H9 (cell line): Measurements from ENCODE around the gene MICB. TPM values are rescaled to one million over a fixed set of nuclear protein-coding genes. Genes with fewer than 3 reads are reported as not detected.

Source experiments
- DNase-seq: peaks from one replicate; pipeline ENCODE4 v3.0.0-alpha.2; 2017
- H2AFZ ChIP-seq: one replicate; pipeline ENCODE4 v1.6.1; 2013; ENCODE audit warnings: mild to moderate bottlenecking, low read length, control low read depth, moderate library complexity
- H2AK5ac ChIP-seq: 2 replicates; pipeline ENCODE4 v1.6.1; 2013; ENCODE audit warnings: low read length, control low read depth, mixed read lengths; ENCODE audit not compliant: insufficient read length
- H2BK120ac ChIP-seq: one replicate; pipeline ENCODE4 v1.6.1; 2013; ENCODE audit warnings: low read depth, mild to moderate bottlenecking, low read length, control low read depth, inconsistent platforms; ENCODE audit not compliant: poor library complexity, severe bottlenecking
- H2BK12ac ChIP-seq: 2 replicates; pipeline ENCODE4 v1.6.1; 2013; ENCODE audit warnings: low read length, control low read depth, mixed read lengths, low read depth; ENCODE audit not compliant: insufficient read length
- H2BK15ac ChIP-seq: 2 replicates; pipeline ENCODE4 v1.6.1; 2013; ENCODE audit warnings: low read depth, low read length, control low read depth
- H2BK20ac ChIP-seq: one replicate; pipeline ENCODE4 v1.6.1; 2013; ENCODE audit warnings: low read depth, mild to moderate bottlenecking, low read length, control low read depth, inconsistent platforms; ENCODE audit not compliant: poor library complexity, severe bottlenecking
- H2BK5ac ChIP-seq: 2 replicates; pipeline ENCODE4 v1.6.1; 2013; ENCODE audit warnings: low read length, control low read depth, mixed read lengths; ENCODE audit not compliant: insufficient read length
- H3K14ac ChIP-seq: 2 replicates; pipeline ENCODE4 v1.6.1; 2013; ENCODE audit warnings: low read length, control low read depth; ENCODE audit not compliant: insufficient read depth
- H3K18ac ChIP-seq: 2 replicates; pipeline ENCODE4 v1.6.1; 2013; ENCODE audit warnings: low read depth, mild to moderate bottlenecking, mixed read lengths, low read length, control low read depth; ENCODE audit not compliant: insufficient read length
- H3K23ac ChIP-seq: 2 replicates; pipeline ENCODE4 v1.6.1; 2013; ENCODE audit warnings: low read length, control low read depth, mixed read lengths, low read depth; ENCODE audit not compliant: insufficient read length
- H3K23me2 ChIP-seq: 2 replicates; pipeline ENCODE4 v1.6.1; 2013; ENCODE audit warnings: low read depth, mild to moderate bottlenecking, mixed read lengths, low read length, control low read depth; ENCODE audit not compliant: insufficient read length, poor library complexity, severe bottlenecking
- H3K27ac ChIP-seq: 2 replicates; pipeline ENCODE4 v1.5.1; 2013; ENCODE audit warnings: low read length, control low read depth, mixed read lengths, low read depth; ENCODE audit not compliant: insufficient read length
- H3K27me3 ChIP-seq: 2 replicates; pipeline ENCODE4 v1.6.1; 2013; ENCODE audit warnings: low read length, control low read depth, inconsistent platforms; ENCODE audit not compliant: insufficient read depth
- H3K4ac ChIP-seq: 2 replicates; pipeline ENCODE4 v1.6.1; 2013; ENCODE audit warnings: low read depth, mild to moderate bottlenecking, control low read depth, inconsistent platforms, low read length, moderate library complexity
- H3K4me1 ChIP-seq: 2 replicates; pipeline ENCODE4 v1.6.1; 2013; ENCODE audit warnings: low read length, control low read depth, inconsistent platforms; ENCODE audit not compliant: insufficient read depth
- H3K4me2 ChIP-seq: 2 replicates; pipeline ENCODE4 v1.6.1; 2013; ENCODE audit warnings: low read length, control low read depth, mixed read lengths; ENCODE audit not compliant: insufficient read length, insufficient read depth
- H3K56ac ChIP-seq: 2 replicates; pipeline ENCODE4 v1.6.1; 2013; ENCODE audit warnings: low read depth, mild to moderate bottlenecking, mixed read lengths, low read length, control low read depth; ENCODE audit not compliant: insufficient read length
- H3K79me1 ChIP-seq: 2 replicates; pipeline ENCODE4 v1.6.1; 2013; ENCODE audit warnings: low read depth, mild to moderate bottlenecking, moderate library complexity, low read length, control low read depth, inconsistent platforms; ENCODE audit not compliant: insufficient read depth, poor library complexity, severe bottlenecking
- H3K79me2 ChIP-seq: 2 replicates; pipeline ENCODE4 v1.6.1; 2013; ENCODE audit warnings: low read length, control low read depth, inconsistent platforms; ENCODE audit not compliant: insufficient read depth
- H3K9ac ChIP-seq: 2 replicates; pipeline ENCODE4 v1.6.1; 2013; ENCODE audit warnings: low read length, control low read depth, mixed read lengths; ENCODE audit not compliant: insufficient read length; ENCODE audit errors: extremely low read depth
- H3K9me3 ChIP-seq: one replicate; pipeline ENCODE4 v1.6.1; 2013; ENCODE audit warnings: low read depth, low read length, inconsistent platforms; ENCODE audit not compliant: control insufficient read depth
- H3T11ph ChIP-seq: one replicate; pipeline ENCODE4 v1.6.1; 2013; ENCODE audit warnings: mild to moderate bottlenecking, low read length, control low read depth, inconsistent platforms
- H4K20me1 ChIP-seq: one replicate; pipeline ENCODE4 v1.6.1; 2013; ENCODE audit not compliant: control insufficient read depth, insufficient read length, insufficient read depth
- H4K5ac ChIP-seq: 2 replicates; pipeline ENCODE4 v1.6.1; 2013; ENCODE audit warnings: low read depth, mild to moderate bottlenecking, mixed read lengths, low read length, control low read depth; ENCODE audit not compliant: insufficient read length
- H4K8ac ChIP-seq: replicated peaks from 2 replicates; pipeline ENCODE4 v1.6.1; 2013; ENCODE audit warnings: low read length, control low read depth, mixed read lengths, low read depth; ENCODE audit not compliant: insufficient read length
- H4K91ac ChIP-seq: 2 replicates; pipeline ENCODE4 v1.6.1; 2013; ENCODE audit warnings: low read depth, mild to moderate bottlenecking, moderate library complexity, mixed read lengths, low read length, control low read depth; ENCODE audit not compliant: insufficient read length
- H3K27ac Mint-ChIP-seq, 3 experiments: 2 replicates in 2 of 3; 3 replicates in 1 of 3; pipeline ENCODE4 v1.8.0; 2020 to 2021; ENCODE audit warnings: mixed read lengths in 3 of 3, mild to moderate bottlenecking in 1 of 3, moderate library complexity in 1 of 3
- H3K27me3 Mint-ChIP-seq: 2 replicates; pipeline ENCODE4 v1.8.0; 2021; ENCODE audit warnings: low read depth, mild to moderate bottlenecking, moderate library complexity, mixed read lengths
- H3K36me3 Mint-ChIP-seq, 3 experiments: 2 replicates in 2 of 3; 3 replicates in 1 of 3; pipeline ENCODE4 v1.8.0; 2020 to 2021; ENCODE audit warnings: low read depth in 3 of 3, mixed read lengths in 3 of 3; ENCODE audit not compliant: insufficient read depth in 1 of 3
- H3K4me1 Mint-ChIP-seq, 2 experiments: 2 replicates each; pipeline ENCODE4 v1.8.0; 2020; ENCODE audit warnings: mixed read lengths in 2 of 2
- H3K4me3 Mint-ChIP-seq, 2 experiments: 2 replicates in 1 of 2; 3 replicates in 1 of 2; pipeline ENCODE4 v1.8.0; 2020 to 2021; ENCODE audit warnings: mild to moderate bottlenecking in 2 of 2, mixed read lengths in 2 of 2, moderate library complexity in 1 of 2
- H3K9me3 Mint-ChIP-seq, 2 experiments: 2 replicates in 1 of 2; 3 replicates in 1 of 2; pipeline ENCODE4 v1.8.0; 2020; ENCODE audit warnings: mild to moderate bottlenecking in 2 of 2, mixed read lengths in 2 of 2, moderate library complexity in 1 of 2
- WGBS: extraction: QIAGEN DNeasy Blood & Tissue Kit; methylation state at CpG from one replicate; pipeline ENCODE4 v1.1.7; 2013; ENCODE audit warnings: missing lambda C conversion rate, low lambda C conversion rate, mixed read lengths; ENCODE audit not compliant: insufficient read length; ENCODE audit errors: extremely low coverage; 5-methylcytosine and 5-hydroxymethylcytosine counted together
- total RNA-seq: library from RNA; stranded (reverse); gene quantifications from 2 replicates; pipeline ENCODE4 v1.2.1, GENCODE V29; 2021
- TF ChIP-seq, protein P1 (sequence below): fragments of 200-600 bp; sonication (generic); conservative IDR thresholded peaks from 3 replicates; pipeline ENCODE4 v1.8.0; 2021; ENCODE audit warnings: antibody characterized with exemption, mild to moderate bottlenecking

Gene MICB
- total RNA-seq, 1 experiment from 2014 or later, result 6.2 TPM

GRCh38 chr6:31534011-31534410 lies 36.1 kb downstream of the MICB start:
- H3K27me3 Mint-ChIP-seq, result no peaks in the 10 kb centered on the region
- DNase-seq, result no peak

More at GRCh38 chr6:31534011-31534410, 36.1 kb downstream of the MICB start:
- H2BK12ac ChIP-seq, result no peak overlapping the region
- no peak overlapping the region for H3K4me2 ChIP-seq
- H4K91ac ChIP-seq, result no peak overlapping the region
- no peak overlapping the region for H2AFZ ChIP-seq
- H3K18ac ChIP-seq, result no peak overlapping the region
- no peak overlapping the region for H2BK120ac ChIP-seq
- peaks cover 4% of the 10 kb centered on the region for H4K20me1 ChIP-seq
- no peak overlapping the region for H3K23ac ChIP-seq
- H3K4me3 Mint-ChIP-seq, result no peak overlapping the region
- H3K56ac ChIP-seq, result no peak overlapping the region
- no peaks in the 10 kb centered on the region for H3K23me2 ChIP-seq
- H2BK15ac ChIP-seq, result no peak overlapping the region
- H3K4me1 ChIP-seq, result no peaks in the 10 kb centered on the region; the same call in 1 of the 2 replicates
- H3K79me1 ChIP-seq, result peaks cover 16% of the 10 kb centered on the region
- H3K27ac Mint-ChIP-seq, result peak overlapping the region; percentile 32 to 78 (median 53); a peak in 4 of 7 replicates
- H3K79me2 ChIP-seq, result peaks cover 8% of the 10 kb centered on the region
- no peak overlapping the region for H2BK5ac ChIP-seq
- H3K9me3 Mint-ChIP-seq, result no peaks in the 10 kb centered on the region
- no peak overlapping the region for H4K5ac ChIP-seq
- H2BK20ac ChIP-seq, result no peak overlapping the region
- H3K4ac ChIP-seq, result no peak overlapping the region
- H3K14ac ChIP-seq, result no peak overlapping the region
- H3T11ph ChIP-seq, result no peak overlapping the region
- WGBS, result no CpG with 5 or more reads among the region's 6 CpGs
- no peak overlapping the region for H2AK5ac ChIP-seq
- no peaks in the 10 kb centered on the region for H3K27me3 ChIP-seq
- H3K27ac ChIP-seq, result no peak overlapping the region
- H3K9me3 ChIP-seq, result no peaks in the 10 kb centered on the region
- H3K4me1 Mint-ChIP-seq, result peaks cover 31 to 40% of the 10 kb centered on the region in 2 experiments
- no peak overlapping the region for H4K8ac ChIP-seq
- H3K36me3 Mint-ChIP-seq, result peaks cover 81 to 95% (median 90%) of the 10 kb centered on the region in 3 experiments
- TF ChIP-seq, protein P1, sequence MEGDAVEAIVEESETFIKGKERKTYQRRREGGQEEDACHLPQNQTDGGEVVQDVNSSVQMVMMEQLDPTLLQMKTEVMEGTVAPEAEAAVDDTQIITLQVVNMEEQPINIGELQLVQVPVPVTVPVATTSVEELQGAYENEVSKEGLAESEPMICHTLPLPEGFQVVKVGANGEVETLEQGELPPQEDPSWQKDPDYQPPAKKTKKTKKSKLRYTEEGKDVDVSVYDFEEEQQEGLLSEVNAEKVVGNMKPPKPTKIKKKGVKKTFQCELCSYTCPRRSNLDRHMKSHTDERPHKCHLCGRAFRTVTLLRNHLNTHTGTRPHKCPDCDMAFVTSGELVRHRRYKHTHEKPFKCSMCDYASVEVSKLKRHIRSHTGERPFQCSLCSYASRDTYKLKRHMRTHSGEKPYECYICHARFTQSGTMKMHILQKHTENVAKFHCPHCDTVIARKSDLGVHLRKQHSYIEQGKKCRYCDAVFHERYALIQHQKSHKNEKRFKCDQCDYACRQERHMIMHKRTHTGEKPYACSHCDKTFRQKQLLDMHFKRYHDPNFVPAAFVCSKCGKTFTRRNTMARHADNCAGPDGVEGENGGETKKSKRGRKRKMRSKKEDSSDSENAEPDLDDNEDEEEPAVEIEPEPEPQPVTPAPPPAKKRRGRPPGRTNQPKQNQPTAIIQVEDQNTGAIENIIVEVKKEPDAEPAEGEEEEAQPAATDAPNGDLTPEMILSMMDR, result no peak
- H3K9ac ChIP-seq, result no peak overlapping the region
